Embryonic facial prominence (tissue), 1 donor: ENCODE results near the gene PHYHD1.
"Not testable (repeated sequence)": the region's sequence is repeated elsewhere in the genome, so short reads cannot be mapped to it uniquely, and the experiment has no call there.

ENCODE experiments used
- DNase-seq: peaks from one replicate; pipeline ENCODE4 v3.0.0-alpha.2; 2016; ENCODE audit errors: extremely low spot score

PHYHD1 gene

GRCh38 chr9:128921881-128922763, 1.3 kb downstream of the PHYHD1 start:
- DNase-seq, result no peak

GRCh38 chr9:128923493-128923883, 2.7 kb downstream of the PHYHD1 start:
- no peak for DNase-seq

GRCh38 chr9:128927731-128928411, 7.1 kb downstream of the PHYHD1 start:
- peak; percentile 9 for DNase-seq

GRCh38 chr9:128928624-128929023, 7.8 kb downstream of the PHYHD1 start:
- DNase-seq, result no peak

GRCh38 chr9:128929560-128929959, 8.8 kb downstream of the PHYHD1 start:
- no peak for DNase-seq

GRCh38 chr9:128933731-128934130, 12.9 kb downstream of the PHYHD1 start:
- DNase-seq, result no peak

GRCh38 chr9:128936171-128936865, 15.5 kb downstream of the PHYHD1 start:
- no peak for DNase-seq

- no peak for DNase-seq
These were observed 16.8 kb downstream of the PHYHD1 start for GRCh38 chr9:128937310-128938165.

- DNase-seq, result no peak
These were observed 19.6 kb downstream of the PHYHD1 start for GRCh38 chr9:128940271-128940921.

GRCh38 chr9:128940946-128941755, 20.4 kb downstream of the PHYHD1 start:
- DNase-seq, result no peak

GRCh38 chr9:128943832-128944620, 23.2 kb downstream of the PHYHD1 start:
- no peak for DNase-seq

- DNase-seq, result not testable (repeated sequence)
These were observed 24.2 kb downstream of the PHYHD1 start for GRCh38 chr9:128944966-128945365.

GRCh38 chr9:128945798-128946501, 25.2 kb downstream of the PHYHD1 start:
- no peak for DNase-seq

GRCh38 chr9:128946571-128947276, 25.9 kb downstream of the PHYHD1 start:
- DNase-seq, result no peak

GRCh38 chr9:128947277-128947526, 26.4 kb downstream of the PHYHD1 start:
- DNase-seq, result no peak

GRCh38 chr9:128947527-128948301, 26.9 kb downstream of the PHYHD1 start, which contains the start of the genes DOLK and NUP188:
DOLK (minus strand) TSS chr9:128947603; CDS start chr9:128947303, 300 bp downstream.
NUP188 (plus strand) TSS chr9:128947699; CDS start chr9:128947720, 21 bp downstream.
- peak; percentile 82 for DNase-seq

- not testable (repeated sequence) for DNase-seq
These were observed 40.6 kb downstream of the PHYHD1 start for GRCh38 chr9:128961403-128961802.
